H9 (cell line): ENCODE results near the gene CALHM3. TPM values are rescaled to one million over a fixed set of nuclear protein-coding genes. Genes with fewer than 3 reads are reported as not detected.
A peak's percentile ranks its signal among the peaks of the same experiment; 100 is the strongest.

ENCODE experiments used
- DNase-seq: peaks from one replicate; pipeline ENCODE4 v3.0.0-alpha.2; 2017
- H2AFZ ChIP-seq: one replicate; pipeline ENCODE4 v1.6.1; 2013; ENCODE audit warnings: mild to moderate bottlenecking, low read length, control low read depth, moderate library complexity
- H2AK5ac ChIP-seq: 2 replicates; pipeline ENCODE4 v1.6.1; 2013; ENCODE audit warnings: low read length, control low read depth, mixed read lengths; ENCODE audit not compliant: insufficient read length
- H2BK120ac ChIP-seq: one replicate; pipeline ENCODE4 v1.6.1; 2013; ENCODE audit warnings: low read depth, mild to moderate bottlenecking, low read length, control low read depth, inconsistent platforms; ENCODE audit not compliant: poor library complexity, severe bottlenecking
- H2BK12ac ChIP-seq: 2 replicates; pipeline ENCODE4 v1.6.1; 2013; ENCODE audit warnings: low read length, control low read depth, mixed read lengths, low read depth; ENCODE audit not compliant: insufficient read length
- H2BK15ac ChIP-seq: 2 replicates; pipeline ENCODE4 v1.6.1; 2013; ENCODE audit warnings: low read depth, low read length, control low read depth
- H2BK20ac ChIP-seq: one replicate; pipeline ENCODE4 v1.6.1; 2013; ENCODE audit warnings: low read depth, mild to moderate bottlenecking, low read length, control low read depth, inconsistent platforms; ENCODE audit not compliant: poor library complexity, severe bottlenecking
- H2BK5ac ChIP-seq: 2 replicates; pipeline ENCODE4 v1.6.1; 2013; ENCODE audit warnings: low read length, control low read depth, mixed read lengths; ENCODE audit not compliant: insufficient read length
- H3K14ac ChIP-seq: 2 replicates; pipeline ENCODE4 v1.6.1; 2013; ENCODE audit warnings: low read length, control low read depth; ENCODE audit not compliant: insufficient read depth
- H3K18ac ChIP-seq: 2 replicates; pipeline ENCODE4 v1.6.1; 2013; ENCODE audit warnings: low read depth, mild to moderate bottlenecking, mixed read lengths, low read length, control low read depth; ENCODE audit not compliant: insufficient read length
- H3K23ac ChIP-seq: 2 replicates; pipeline ENCODE4 v1.6.1; 2013; ENCODE audit warnings: low read length, control low read depth, mixed read lengths, low read depth; ENCODE audit not compliant: insufficient read length
- H3K23me2 ChIP-seq: 2 replicates; pipeline ENCODE4 v1.6.1; 2013; ENCODE audit warnings: low read depth, mild to moderate bottlenecking, mixed read lengths, low read length, control low read depth; ENCODE audit not compliant: insufficient read length, poor library complexity, severe bottlenecking
- H3K27ac ChIP-seq: 2 replicates; pipeline ENCODE4 v1.5.1; 2013; ENCODE audit warnings: low read length, control low read depth, mixed read lengths, low read depth; ENCODE audit not compliant: insufficient read length
- H3K27me3 ChIP-seq: 2 replicates; pipeline ENCODE4 v1.6.1; 2013; ENCODE audit warnings: low read length, control low read depth, inconsistent platforms; ENCODE audit not compliant: insufficient read depth
- H3K4ac ChIP-seq: 2 replicates; pipeline ENCODE4 v1.6.1; 2013; ENCODE audit warnings: low read depth, mild to moderate bottlenecking, control low read depth, inconsistent platforms, low read length, moderate library complexity
- H3K4me1 ChIP-seq: 2 replicates; pipeline ENCODE4 v1.6.1; 2013; ENCODE audit warnings: low read length, control low read depth, inconsistent platforms; ENCODE audit not compliant: insufficient read depth
- H3K4me2 ChIP-seq: 2 replicates; pipeline ENCODE4 v1.6.1; 2013; ENCODE audit warnings: low read length, control low read depth, mixed read lengths; ENCODE audit not compliant: insufficient read length, insufficient read depth
- H3K56ac ChIP-seq: 2 replicates; pipeline ENCODE4 v1.6.1; 2013; ENCODE audit warnings: low read depth, mild to moderate bottlenecking, mixed read lengths, low read length, control low read depth; ENCODE audit not compliant: insufficient read length
- H3K79me1 ChIP-seq: 2 replicates; pipeline ENCODE4 v1.6.1; 2013; ENCODE audit warnings: low read depth, mild to moderate bottlenecking, moderate library complexity, low read length, control low read depth, inconsistent platforms; ENCODE audit not compliant: insufficient read depth, poor library complexity, severe bottlenecking
- H3K79me2 ChIP-seq: 2 replicates; pipeline ENCODE4 v1.6.1; 2013; ENCODE audit warnings: low read length, control low read depth, inconsistent platforms; ENCODE audit not compliant: insufficient read depth
- H3K9ac ChIP-seq: 2 replicates; pipeline ENCODE4 v1.6.1; 2013; ENCODE audit warnings: low read length, control low read depth, mixed read lengths; ENCODE audit not compliant: insufficient read length; ENCODE audit errors: extremely low read depth
- H3K9me3 ChIP-seq: one replicate; pipeline ENCODE4 v1.6.1; 2013; ENCODE audit warnings: low read depth, low read length, inconsistent platforms; ENCODE audit not compliant: control insufficient read depth
- H3T11ph ChIP-seq: one replicate; pipeline ENCODE4 v1.6.1; 2013; ENCODE audit warnings: mild to moderate bottlenecking, low read length, control low read depth, inconsistent platforms
- H4K20me1 ChIP-seq: one replicate; pipeline ENCODE4 v1.6.1; 2013; ENCODE audit not compliant: control insufficient read depth, insufficient read length, insufficient read depth
- H4K5ac ChIP-seq: 2 replicates; pipeline ENCODE4 v1.6.1; 2013; ENCODE audit warnings: low read depth, mild to moderate bottlenecking, mixed read lengths, low read length, control low read depth; ENCODE audit not compliant: insufficient read length
- H4K8ac ChIP-seq: replicated peaks from 2 replicates; pipeline ENCODE4 v1.6.1; 2013; ENCODE audit warnings: low read length, control low read depth, mixed read lengths, low read depth; ENCODE audit not compliant: insufficient read length
- H4K91ac ChIP-seq: 2 replicates; pipeline ENCODE4 v1.6.1; 2013; ENCODE audit warnings: low read depth, mild to moderate bottlenecking, moderate library complexity, mixed read lengths, low read length, control low read depth; ENCODE audit not compliant: insufficient read length
- H3K27ac Mint-ChIP-seq, 3 experiments: 2 replicates in 2 of 3; 3 replicates in 1 of 3; pipeline ENCODE4 v1.8.0; 2020 to 2021; ENCODE audit warnings: mixed read lengths in 3 of 3, mild to moderate bottlenecking in 1 of 3, moderate library complexity in 1 of 3
- H3K27me3 Mint-ChIP-seq: 2 replicates; pipeline ENCODE4 v1.8.0; 2021; ENCODE audit warnings: low read depth, mild to moderate bottlenecking, moderate library complexity, mixed read lengths
- H3K36me3 Mint-ChIP-seq, 3 experiments: 2 replicates in 2 of 3; 3 replicates in 1 of 3; pipeline ENCODE4 v1.8.0; 2020 to 2021; ENCODE audit warnings: low read depth in 3 of 3, mixed read lengths in 3 of 3; ENCODE audit not compliant: insufficient read depth in 1 of 3
- H3K4me1 Mint-ChIP-seq, 2 experiments: 2 replicates each; pipeline ENCODE4 v1.8.0; 2020; ENCODE audit warnings: mixed read lengths in 2 of 2
- H3K4me3 Mint-ChIP-seq, 2 experiments: 2 replicates in 1 of 2; 3 replicates in 1 of 2; pipeline ENCODE4 v1.8.0; 2020 to 2021; ENCODE audit warnings: mild to moderate bottlenecking in 2 of 2, mixed read lengths in 2 of 2, moderate library complexity in 1 of 2
- H3K9me3 Mint-ChIP-seq, 2 experiments: 2 replicates in 1 of 2; 3 replicates in 1 of 2; pipeline ENCODE4 v1.8.0; 2020; ENCODE audit warnings: mild to moderate bottlenecking in 2 of 2, mixed read lengths in 2 of 2, moderate library complexity in 1 of 2
- CTCF ChIP-seq: fragments of 200-600 bp; sonication (generic); conservative IDR thresholded peaks from 3 replicates; pipeline ENCODE4 v1.8.0; 2021; ENCODE audit warnings: antibody characterized with exemption, mild to moderate bottlenecking
- WGBS: extraction: QIAGEN DNeasy Blood & Tissue Kit; methylation state at CpG from one replicate; pipeline ENCODE4 v1.1.7; 2013; ENCODE audit warnings: missing lambda C conversion rate, low lambda C conversion rate, mixed read lengths; ENCODE audit not compliant: insufficient read length; ENCODE audit errors: extremely low coverage; 5-methylcytosine and 5-hydroxymethylcytosine counted together
- total RNA-seq: library from RNA; stranded (reverse); gene quantifications from 2 replicates; pipeline ENCODE4 v1.2.1, GENCODE V29; 2021

Gene CALHM3
- total RNA-seq, 1 experiment from 2014 or later = not detected

- Histone ChIP-seq H3K23ac (no peak overlapping the region), H3K9me3 (no peaks in the 10 kb centered on the region), H2BK20ac (no peak overlapping the region), H3K4ac (no peak overlapping the region), H2BK5ac (no peak overlapping the region), H4K8ac (no peak overlapping the region), H2BK15ac (no peak overlapping the region), H3K23me2 (no peaks in the 10 kb centered on the region), H4K5ac (no peak overlapping the region), H3K56ac (no peak overlapping the region), H4K20me1 (no peaks in the 10 kb centered on the region), H2BK12ac (no peak overlapping the region), H3K4me2 (no peak overlapping the region), H3K27me3 (no peaks in the 10 kb centered on the region), H3T11ph (no peak overlapping the region), H3K9ac (no peak overlapping the region), H4K91ac (no peak overlapping the region), H3K14ac (no peak overlapping the region; the same call in 1 of the 2 replicates), H2AK5ac (no peak overlapping the region), H2AFZ (no peak overlapping the region), H3K18ac (no peak overlapping the region), H3K79me1 (no peaks in the 10 kb centered on the region), H3K4me1 (no peaks in the 10 kb centered on the region; the same call in 1 of the 2 replicates), H3K27ac (no peak overlapping the region), H3K79me2 (no peaks in the 10 kb centered on the region), H2BK120ac (no peak overlapping the region)
- peak; percentile 22 for DNase-seq
- peak overlapping the region in 1 of 3 experiments; percentile 44; a peak in 1 of 7 replicates for H3K27ac Mint-ChIP-seq
- WGBS = no CpG with 5 or more reads among the region's 8 CpGs
- H3K27me3 Mint-ChIP-seq = no peaks in the 10 kb centered on the region; the same call in 1 of the 2 replicates
- no peaks in the 10 kb centered on the region for H3K36me3 Mint-ChIP-seq
- peaks cover 0 to 5% of the 10 kb centered on the region in 2 experiments; a peak in 1 of 4 replicates for H3K4me1 Mint-ChIP-seq
- TF ChIP-seq CTCF = no peak
- no peak overlapping the region for H3K4me3 Mint-ChIP-seq
- H3K9me3 Mint-ChIP-seq = no peaks in the 10 kb centered on the region
Observed at GRCh38 chr10:103513380-103514060, 34.5 kb upstream of the CALHM3 start.
